PC-9 (cell line): ENCODE results near the gene HSD17B13.

Source experiments
- CTCF ChIP-seq: fragments of 200-600 bp; sonication (generic); conservative IDR thresholded peaks from 2 replicates; pipeline ENCODE4 v1.6.1; 2017; ENCODE audit warnings: mixed run types, antibody characterized with exemption, mild to moderate bottlenecking, moderate library complexity
- EZH2 ChIP-seq: fragments of 200-600 bp; sonication (generic); IDR thresholded peaks from 2 replicates; pipeline ENCODE4 v1.8.0; 2017; ENCODE audit warnings: antibody characterized with exemption, low read depth

- TF ChIP-seq CTCF (no peak), EZH2 (no peak)
Measured at GRCh38 chr4:87327136-87327535, 4.5 kb upstream of the HSD17B13 start.
